HG03342 (cell line): Measurements from ENCODE around the gene WBP4.
"Not testable (repeated sequence)": the region's sequence is repeated elsewhere in the genome, so short reads cannot be mapped to it uniquely, and the experiment has no call there.

Source experiments
- ATAC-seq: cut with Tn5 transposase; IDR thresholded peaks from one replicate; pipeline ENCODE4 v1.9.1; 2021; ENCODE audit warnings: mild to moderate bottlenecking, moderate library complexity; ENCODE audit not compliant: unreplicated experiment

The WBP4 gene

DNA sequence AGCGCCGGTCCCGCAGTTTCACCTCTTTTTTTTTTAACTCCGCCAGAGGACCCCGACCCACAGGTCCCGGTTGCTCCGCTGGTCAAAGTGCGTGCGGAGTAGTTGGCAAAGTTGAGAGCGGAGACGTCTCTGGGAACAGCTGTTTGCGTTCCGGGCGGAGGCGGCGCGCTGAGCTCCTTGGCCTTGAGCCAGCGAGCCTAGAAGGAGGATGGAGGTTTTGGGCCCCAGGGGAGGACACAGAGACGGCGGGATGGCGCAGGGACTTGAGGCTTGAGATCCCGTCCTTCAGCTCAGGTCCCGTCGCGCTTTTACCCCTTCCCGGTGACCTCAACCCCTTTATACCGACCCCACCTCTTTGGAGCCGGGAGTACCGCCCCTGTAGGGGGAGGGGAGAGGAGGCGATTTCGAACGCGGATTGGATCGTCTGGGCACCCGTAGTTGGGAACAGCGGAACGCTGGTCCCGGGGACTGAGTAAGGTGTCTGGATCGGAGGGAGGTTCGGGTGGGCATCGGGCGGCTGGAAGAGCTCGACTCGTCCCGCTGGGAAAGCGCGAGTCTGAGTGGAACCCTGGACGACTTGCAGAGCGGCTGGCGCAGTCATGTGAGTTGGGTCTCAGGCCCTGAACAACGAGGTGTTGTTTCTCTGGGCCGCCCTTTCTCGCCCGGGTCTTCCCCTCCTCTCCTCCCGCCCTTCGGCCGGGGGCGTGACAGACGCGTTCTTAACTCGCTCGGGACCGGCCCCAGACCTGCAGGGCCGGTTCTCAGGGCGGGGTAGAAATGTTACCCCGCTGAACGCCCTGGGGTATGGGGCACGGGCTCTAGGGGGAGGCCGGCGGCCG lies at the start of gene WBP4:
WBP4 (plus strand) TSS at position 435 of the 839 bp plus-strand sequence; CDS start at position 600, 165 bp downstream.
- peak; percentile 74 for ATAC-seq

DNA sequence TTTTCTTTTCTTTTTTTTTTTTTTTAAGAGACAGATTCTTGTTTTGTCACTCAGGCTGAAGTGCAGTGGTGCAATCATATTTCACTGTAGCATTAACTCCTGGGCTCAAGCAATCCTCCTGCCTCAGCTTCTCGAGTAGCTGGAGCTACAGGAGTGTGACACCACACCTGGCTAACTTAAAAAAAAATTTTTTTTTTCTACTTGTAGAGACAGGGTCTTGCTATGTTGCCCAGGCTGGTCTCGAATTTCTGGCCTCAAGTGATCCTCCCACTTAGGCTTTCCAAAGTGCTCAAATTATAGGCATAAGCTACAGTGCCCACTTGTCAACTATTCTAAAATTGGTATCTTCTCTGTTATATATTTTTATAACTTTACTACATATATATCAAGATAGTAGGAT lies 48.8 kb upstream of the WBP4 start:
- ATAC-seq, result no peak

- ATAC-seq, result no peak
Measured at GRCh38 chr13:41013835-41014234, 47.5 kb upstream of the WBP4 start.

GRCh38 chr13:41015920-41016319 lies 45.4 kb upstream of the WBP4 start:
- no peak for ATAC-seq

DNA sequence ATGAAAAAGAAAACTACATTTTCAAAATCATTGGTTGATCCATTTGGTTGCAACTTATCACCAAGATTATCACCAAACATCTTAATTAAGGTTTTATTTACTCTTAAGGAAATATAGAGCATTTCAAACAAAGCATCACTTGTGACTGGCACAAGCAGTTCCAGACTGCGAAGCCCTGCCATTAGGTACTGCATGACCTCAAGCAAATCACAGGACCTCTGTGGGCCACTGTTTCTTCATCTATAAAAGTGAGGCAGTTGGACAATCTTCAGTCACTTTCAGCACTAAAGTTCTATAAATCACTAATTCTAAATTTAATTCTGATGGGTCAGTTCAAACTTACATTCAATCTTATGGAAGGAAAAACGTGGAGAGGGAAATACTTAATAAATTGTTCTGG lies 44.1 kb upstream of the WBP4 start:
- no peak for ATAC-seq

DNA sequence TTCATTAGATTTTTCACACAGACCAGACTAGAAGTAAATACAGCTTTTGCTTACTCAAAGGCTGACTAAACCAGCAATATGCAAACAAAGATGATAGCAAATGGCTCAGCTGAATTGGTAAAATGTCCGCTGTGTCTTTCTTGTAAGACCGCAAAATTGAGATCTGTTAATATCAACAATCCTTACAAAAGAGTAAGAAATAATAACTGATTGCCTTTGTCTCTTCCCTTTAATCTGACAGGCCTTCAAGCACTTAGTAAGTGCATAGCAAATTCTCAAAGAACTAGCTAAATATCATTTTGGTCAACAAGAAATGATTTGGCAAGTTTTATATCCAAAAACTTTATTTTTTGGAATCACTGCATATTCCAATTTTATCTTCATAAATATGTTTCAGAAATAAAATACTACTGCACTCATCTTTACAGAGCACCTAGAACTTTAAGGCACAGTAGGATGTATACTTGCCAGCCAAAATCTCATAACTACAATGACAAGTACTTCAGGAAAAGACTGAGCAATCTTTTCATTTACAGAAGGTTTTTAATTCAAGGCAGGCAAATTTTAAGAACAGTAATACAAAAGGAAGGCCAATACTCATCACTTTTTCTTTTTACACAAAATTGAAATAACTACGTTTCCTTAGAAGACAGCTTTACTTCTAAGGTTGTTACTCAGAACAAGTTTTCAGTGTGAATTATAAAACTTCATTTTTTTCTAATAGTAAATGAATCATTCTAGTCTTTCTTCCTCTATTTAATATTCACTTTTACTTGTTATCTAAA lies 43.3 kb upstream of the WBP4 start:
- no peak for ATAC-seq

- ATAC-seq, result no peak
Measured at GRCh38 chr13:41018602-41018948, 42.7 kb upstream of the WBP4 start.

- ATAC-seq, result peak; percentile 90
Measured at GRCh38 chr13:41019011-41019487, 42.3 kb upstream of the WBP4 start, which contains the start of gene ELF1. Gene ELF1 (minus strand): TSS chr13:41019316. CDS start chr13:40982054, 37,262 bp downstream.

- ATAC-seq, result no peak
Measured at GRCh38 chr13:41019578-41020347, 41.5 kb upstream of the WBP4 start.

DNA sequence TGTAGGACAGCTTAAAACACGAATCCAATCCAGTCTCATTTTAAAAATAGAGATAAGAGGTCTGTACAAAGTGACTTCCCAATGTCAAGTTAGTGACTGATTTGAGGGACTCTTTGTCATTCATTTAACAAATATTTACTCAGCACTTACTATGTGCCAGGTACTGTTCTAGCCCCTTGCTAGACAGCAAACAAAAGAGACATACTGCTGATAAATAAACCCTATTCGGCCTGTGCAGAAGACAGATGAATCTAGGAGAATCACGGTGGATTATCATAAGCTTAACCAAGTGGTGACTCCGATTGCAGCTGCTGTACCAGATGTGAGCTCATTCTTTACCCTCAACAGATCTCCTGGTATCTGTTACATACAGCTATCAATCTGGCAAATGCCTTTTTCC lies 35.8 kb upstream of the WBP4 start:
- no peak for ATAC-seq

- no peak for ATAC-seq
Measured at GRCh38 chr13:41026788-41027187, 34.5 kb upstream of the WBP4 start.

DNA sequence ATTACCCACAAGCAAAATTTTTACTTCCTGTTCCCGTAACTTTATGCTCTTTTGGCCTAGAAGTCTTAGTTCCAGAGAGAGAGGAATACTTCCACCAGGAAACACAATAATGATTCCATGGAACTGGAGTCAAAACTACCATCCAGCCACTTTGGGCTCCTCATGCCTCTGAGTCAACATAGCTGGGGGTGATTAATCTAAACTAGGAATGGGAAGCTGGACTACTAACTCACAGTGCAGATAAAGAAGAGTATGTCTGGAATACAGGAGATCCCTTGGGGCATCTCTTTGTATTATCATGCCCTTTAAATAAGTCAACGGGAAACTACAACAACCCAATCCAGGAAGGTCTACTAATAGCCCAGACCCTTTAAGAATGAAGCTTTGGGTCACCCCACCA lies 33.3 kb upstream of the WBP4 start:
- no peak for ATAC-seq

GRCh38 chr13:41029629-41030028 lies 31.7 kb upstream of the WBP4 start:
- ATAC-seq, result no peak

- ATAC-seq, result no peak
Measured at GRCh38 chr13:41032691-41033376, 28.5 kb upstream of the WBP4 start.

GRCh38 chr13:41034382-41034781 lies 26.9 kb upstream of the WBP4 start:
- no peak for ATAC-seq

DNA sequence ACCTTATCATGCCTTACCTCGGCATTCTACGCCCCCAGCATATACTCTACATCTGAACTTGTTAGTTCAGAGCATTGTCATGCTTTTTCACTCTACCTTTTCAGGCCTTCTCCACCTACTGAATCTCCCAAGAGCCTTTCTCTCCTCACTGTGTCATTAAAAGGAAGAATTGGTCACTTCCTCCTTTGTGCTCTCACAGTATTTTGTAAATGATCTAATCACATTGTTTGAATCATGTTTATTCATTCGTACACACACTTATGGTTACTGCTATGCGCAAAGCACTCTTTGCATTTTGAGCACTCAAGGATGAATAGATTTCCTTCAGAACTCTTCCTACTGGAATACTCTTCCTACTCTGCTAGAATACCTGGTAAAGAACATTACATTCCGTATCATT lies 26.4 kb upstream of the WBP4 start:
- no peak for ATAC-seq

DNA sequence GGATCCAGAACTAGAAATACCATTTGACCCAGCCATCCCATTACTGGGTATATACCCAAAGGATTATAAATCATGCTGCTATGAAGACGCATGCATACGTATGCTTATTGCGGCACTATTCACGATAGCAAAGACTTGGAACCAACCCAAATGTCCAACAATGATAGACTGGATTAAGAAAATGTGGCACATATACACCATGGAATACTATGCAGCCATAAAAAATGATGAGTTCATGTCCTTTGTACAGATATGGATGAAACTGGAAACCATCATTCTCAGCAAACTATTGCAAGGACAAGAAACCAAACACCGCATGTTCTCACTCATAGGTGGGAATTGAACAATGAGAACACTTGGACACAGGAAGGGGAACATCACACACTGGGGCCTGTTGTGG lies 24.8 kb upstream of the WBP4 start:
- ATAC-seq, result not testable (repeated sequence)

- no peak for ATAC-seq
Measured at GRCh38 chr13:41039746-41040145, 21.6 kb upstream of the WBP4 start.

DNA sequence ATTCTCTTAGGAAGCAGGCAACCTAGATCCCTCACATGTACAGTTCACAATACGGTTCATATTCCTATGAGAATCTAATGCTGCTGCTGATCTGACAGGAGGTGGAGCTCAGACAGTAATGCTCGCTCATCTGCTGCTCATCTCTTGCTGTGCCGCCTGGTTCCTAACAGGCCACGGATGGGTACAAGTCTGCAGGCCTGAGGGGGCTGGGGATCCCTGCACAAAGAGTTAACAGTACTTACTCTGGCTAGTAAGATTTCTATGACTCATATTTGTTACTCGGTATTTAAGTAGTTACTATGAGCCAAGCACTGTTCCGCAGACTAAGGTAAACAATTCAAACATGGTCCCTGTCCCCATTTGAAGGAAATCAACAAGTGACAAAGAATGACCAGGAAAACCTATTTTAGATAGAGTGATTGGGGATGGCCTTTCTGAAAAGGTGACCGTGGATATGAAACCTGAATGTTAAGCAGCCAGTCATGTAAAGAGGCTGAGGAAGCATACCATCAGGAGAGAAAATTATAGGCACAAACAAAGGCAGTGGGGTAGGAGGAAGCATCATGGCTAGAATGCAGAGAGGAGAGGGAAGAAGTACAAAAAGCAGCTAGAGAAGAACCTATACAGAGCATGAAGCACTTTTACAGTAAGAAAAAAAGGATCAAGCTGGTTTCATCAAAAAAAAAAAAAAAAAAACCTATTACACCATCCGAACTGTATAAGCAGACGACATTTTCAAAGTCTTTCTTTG lies 20.6 kb upstream of the WBP4 start:
- no peak for ATAC-seq

GRCh38 chr13:41042419-41042818 lies 18.9 kb upstream of the WBP4 start:
- not testable (repeated sequence) for ATAC-seq
